Renal cortical epithelial cell (primary cell): ENCODE measurements around the gene SLC38A8. TPM values are rescaled to one million over a fixed set of nuclear protein-coding genes. Genes with fewer than 3 reads are reported as not detected.
A peak's percentile ranks its signal among the peaks of the same experiment; 100 is the strongest.

ENCODE experiments used
- DNase-seq: peaks from one replicate; pipeline ENCODE4 v3.0.0-alpha.2; 2011; ENCODE audit warnings: low read depth
- total RNA-seq: library from RNA; depleted of rRNA; stranded (reverse); fragments of >200 nt; gene quantifications from 2 replicates; pipeline ENCODE4 v1.2.3, GENCODE V29; 2014

Gene SLC38A8
- total RNA-seq, 1 donor from 2014 or later = not detected

- DNase-seq = no peak
Measured at GRCh38 chr16:84049403-84050060, 6.9 kb upstream of the SLC38A8 start.

- DNase-seq = no peak
Measured at GRCh38 chr16:84048871-84049270, 6.3 kb upstream of the SLC38A8 start.

GRCh38 chr16:84048270-84048669, 5.7 kb upstream of the SLC38A8 start:
- no peak for DNase-seq

- no peak for DNase-seq
Measured at GRCh38 chr16:84047626-84048025, 5.0 kb upstream of the SLC38A8 start.

- no peak for DNase-seq
Measured at GRCh38 chr16:84047206-84047605, 4.6 kb upstream of the SLC38A8 start.

GRCh38 chr16:84045818-84046470, 3.3 kb upstream of the SLC38A8 start:
- DNase-seq = no peak

- DNase-seq = no peak
Measured at GRCh38 chr16:84045001-84045817, 2.6 kb upstream of the SLC38A8 start.

- DNase-seq = peak; percentile 41
Measured at GRCh38 chr16:84044118-84044488, 1.5 kb upstream of the SLC38A8 start.

GRCh38 chr16:84043486-84044117, 1.0 kb upstream of the SLC38A8 start:
- DNase-seq = no peak

- no peak for DNase-seq
Measured at GRCh38 chr16:84042879-84043485, 387 bp upstream of the SLC38A8 start.

GRCh38 chr16:84041881-84042280, 714 bp downstream of the SLC38A8 start:
- no peak for DNase-seq

GRCh38 chr16:84040823-84041820, 1.5 kb downstream of the SLC38A8 start:
- peak; percentile 28 for DNase-seq

- DNase-seq = no peak
Measured at GRCh38 chr16:84040226-84040822, 2.3 kb downstream of the SLC38A8 start.

- DNase-seq = no peak
Measured at GRCh38 chr16:84039696-84040095, 2.9 kb downstream of the SLC38A8 start.

GRCh38 chr16:84038469-84038868, 4.1 kb downstream of the SLC38A8 start:
- DNase-seq = no peak

GRCh38 chr16:84036982-84037425, 5.6 kb downstream of the SLC38A8 start:
- no peak for DNase-seq

GRCh38 chr16:84036131-84036530, 6.5 kb downstream of the SLC38A8 start:
- no peak for DNase-seq

- DNase-seq = no peak
Measured at GRCh38 chr16:84034516-84034915, 8.1 kb downstream of the SLC38A8 start.

- DNase-seq = no peak
Measured at GRCh38 chr16:84033251-84034195, 9.1 kb downstream of the SLC38A8 start.
